Thyroid gland (tissue), 4 donors: ENCODE results near the gene CCDC24.

Experiments used
- CTCF ChIP-seq, 6 experiments: fragments of 200-600 bp in 3 of 6; fragments of 450-650 bp in 3 of 6; sonication (generic) in 3 of 6; IDR thresholded peaks; one replicate each; pipeline ENCODE4 v1.5.1; 2016 to 2019; ENCODE audit warnings: antibody characterized with exemption in 6 of 6, mild to moderate bottlenecking in 2 of 6, inconsistent platforms in 1 of 6, moderate library complexity in 1 of 6
- POLR2A ChIP-seq, 2 donors: fragments of 450-650 bp; IDR thresholded peaks; one replicate each; pipeline ENCODE4 v1.6.1; 2017; ENCODE audit warnings: antibody characterized with exemption in 2 of 2, mild to moderate bottlenecking in 2 of 2, moderate library complexity in 1 of 2

- no peak for TF ChIP-seq CTCF (IDR thresholded peaks at IDR 0.05)
- TF ChIP-seq POLR2A (IDR thresholded peaks at IDR 0.05) = no peak
Measured at GRCh38 chr1:43969416-43969745, 22.0 kb upstream of the CCDC24 start.
